Adrenal gland (tissue), 12 donors: ENCODE results near the gene CLDN3. TPM values are rescaled to one million over a fixed set of nuclear protein-coding genes. Genes with fewer than 3 reads are reported as not detected.

Source experiments
- DNase-seq, 7 donors: peaks; one replicate each; pipeline ENCODE4 v3.0.0-alpha.2; 2019 to 2020
- H3K27ac ChIP-seq, 5 donors: fragments of 200-600 bp; sonication (generic) in 4 of 5; 1 replicate in 3 of 5; 2 replicates in 2 of 5; pipeline versions ENCODE4 v1.5.1 to v1.8.0; 2016 to 2020; ENCODE audit warnings: mild to moderate bottlenecking in 1 of 5
- H3K27me3 ChIP-seq: fragments of 200-600 bp; 2 replicates; pipeline ENCODE4 v1.8.0; 2021
- H3K36me3 ChIP-seq, 2 donors: fragments of 200-600 bp; replicated peaks in 1 of 2; 1 replicate in 1 of 2; 2 replicates in 1 of 2; pipeline versions ENCODE4 v1.5.1 to v1.8.0; 2018 to 2022
- H3K4me1 ChIP-seq, 2 donors: fragments of 200-600 bp; replicated peaks in 1 of 2; 1 replicate in 1 of 2; 2 replicates in 1 of 2; pipeline versions ENCODE4 v1.5.1 to v1.8.0; 2018 to 2021
- H3K4me3 ChIP-seq, 4 donors: fragments of 200-600 bp; sonication (generic) in 3 of 4; one replicate each; pipeline ENCODE4 v1.5.1; 2016 to 2018
- H3K9me3 ChIP-seq, 3 donors: fragments of 200-600 bp; sonication (generic) in 1 of 3; replicated peaks in 1 of 3; 1 replicate in 2 of 3; 2 replicates in 1 of 3; pipeline versions ENCODE4 v1.5.1 to v1.8.0; 2016 to 2021
- CTCF ChIP-seq, 6 experiments: fragments of 450-650 bp in 4 of 6; fragments of 200-600 bp in 2 of 6; sonication (generic) in 1 of 6; IDR thresholded peaks; 1 replicate in 5 of 6; 2 replicates in 1 of 6; pipeline versions ENCODE4 v1.5.1 to v1.8.0; 2016 to 2021; ENCODE audit warnings: antibody characterized with exemption in 6 of 6, mild to moderate bottlenecking in 2 of 6, moderate library complexity in 1 of 6
- POLR2A ChIP-seq, 2 donors: fragments of 450-650 bp; IDR thresholded peaks; one replicate each; pipeline ENCODE4 v1.6.1; 2017; ENCODE audit warnings: antibody characterized with exemption in 2 of 2, mild to moderate bottlenecking in 2 of 2, moderate library complexity in 1 of 2
- WGBS, 4 donors: extraction: QIAGEN DNeasy Blood & Tissue Kit in 2 of 4; methylation state at CpG; one replicate each; pipeline versions ENCODE4 v1.1.5 to v1.1.7; 2013 to 2017; 5-methylcytosine and 5-hydroxymethylcytosine counted together
- intact Hi-C, 2 donors: fragments of 100-400 bp; cut with DNase I; formaldehyde crosslinking; loops; one replicate each; pipeline versions ENCODE4 v1.14.1 to v1.15.0; 2022 to 2023
- polyA plus RNA-seq, 3 donors: library from polyadenylated mRNA; stranded (reverse); fragments of 200-250 nt in 2 of 3; fragments of 350-450 nt in 1 of 3; fragmentation: Illumina TruSeq in 1 of 3; extraction: RNeasy Lipid Tissue Mini Kit (QIAGEN cat#74804) in 1 of 3; gene quantifications; one replicate each; pipeline ENCODE4 v1.2.3, GENCODE V29; 2013 to 2014
- total RNA-seq, 9 donors: library from RNA; depleted of rRNA in 4 of 9; stranded (reverse); fragments of >200 nt in 4 of 9; fragments of 120-200 nt in 1 of 9; fragmentation: NEBNext Ultra II Directional in 1 of 9; extraction: Animal tissue kit (Norgen Biotek cat#: 25700) in 1 of 9; gene quantifications; one replicate each; pipeline versions ENCODE4 v1.1.0 to v1.2.4, GENCODE V29; 2013 to 2023
- donor health status: healthy with polysubstance abuse.
- donor health status: Bipolar disorder and iron deficiency.
- donor health status: DM: yes; HTN: yes; CAD: no.
- donor health status: DM: no; HTN: no; CAD: no.
- donor health status: DM: no; HTN: no; CAD: no.
- donor health status: DM: yes; HTN: yes; CAD: no.

CLDN3 gene
- total and polyA plus RNA-seq, 12 donors: 0.22 to 0.72 (median 0.36) TPM; not detected in 6

GRCh38 chr7:73742338-73742752, 27.7 kb downstream of the CLDN3 start:
- no peaks in the 10 kb centered on the region for H3K27me3 ChIP-seq
- peaks cover 7 to 8% of the 10 kb centered on the region in 2 donors for H3K4me1 ChIP-seq
- no peaks in the 10 kb centered on the region for H3K9me3 ChIP-seq
- no peak overlapping the region for H3K27ac ChIP-seq
- 0 to 68% (median 57%) methylated on average over 1 to 7 of the region's 7 CpGs for WGBS, 4 donors
- H3K4me3 ChIP-seq: no peak overlapping the region
- TF ChIP-seq CTCF (IDR thresholded peaks at IDR 0.05) (no peak), POLR2A (IDR thresholded peaks at IDR 0.05) (no peak)
- intact Hi-C loops: loop anchor here in 1 of 2 donors (5.0 kb wide), 1 partner anchor 75 kb away; no protein-coding TSS in a partner anchor
- H3K36me3 ChIP-seq: no peaks in the 10 kb centered on the region
- DNase-seq: no peak

GRCh38 chr7:73741600-73741999, 28.5 kb downstream of the CLDN3 start:
- H3K4me3 ChIP-seq: no peak overlapping the region
- intact Hi-C loops: loop anchor here in 1 of 2 donors (5.0 kb wide), 1 partner anchor 76 kb away; no protein-coding TSS in a partner anchor
- DNase-seq: no peak
- WGBS, 4 donors: 90 to 100% (median 93%) methylated on average over 2 to 5 of the region's 5 CpGs
- H3K4me1 ChIP-seq: peaks cover 7 to 8% of the 10 kb centered on the region in 2 donors
- H3K27me3 ChIP-seq: no peaks in the 10 kb centered on the region
- no peaks in the 10 kb centered on the region for H3K9me3 ChIP-seq
- TF ChIP-seq POLR2A (IDR thresholded peaks at IDR 0.05): no peak
- no peaks in the 10 kb centered on the region for H3K36me3 ChIP-seq
- no peak overlapping the region for H3K27ac ChIP-seq

- intact Hi-C loops: loop anchor here in 1 of 2 donors (5.0 kb wide), 1 partner anchor 77 kb away; no protein-coding TSS in a partner anchor
- TF ChIP-seq POLR2A (IDR thresholded peaks at IDR 0.05) (no peak), CTCF (IDR thresholded peaks at IDR 0.05) (no peak)
- peaks cover 0 to 3% of the 10 kb centered on the region in 2 donors for H3K36me3 ChIP-seq
- DNase-seq: no peak
- peaks cover 7 to 8% of the 10 kb centered on the region in 2 donors for H3K4me1 ChIP-seq
- H3K27me3 ChIP-seq: no peaks in the 10 kb centered on the region
- no peak overlapping the region for H3K27ac ChIP-seq
- WGBS, 4 donors: 81 to 89% (median 84%) methylated on average over 5 of the region's 5 CpGs
- H3K4me3 ChIP-seq: no peak overlapping the region
- H3K9me3 ChIP-seq: no peaks in the 10 kb centered on the region
These were observed 29.3 kb downstream of the CLDN3 start for GRCh38 chr7:73740771-73741170.

GRCh38 chr7:73740212-73740611, 29.9 kb downstream of the CLDN3 start:
- Histone ChIP-seq H3K27me3 (no peaks in the 10 kb centered on the region), H3K9me3 (no peaks in the 10 kb centered on the region), H3K4me1 (peaks cover 7 to 8% of the 10 kb centered on the region in 2 donors), H3K36me3 (peaks cover 0 to 7% of the 10 kb centered on the region in 2 donors), H3K27ac (no peak overlapping the region), H3K4me3 (no peak overlapping the region)
- DNase-seq: no peak
- intact Hi-C loops: loop anchor here in 1 of 2 donors (5.0 kb wide), 1 partner anchor 77 kb away; no protein-coding TSS in a partner anchor
- TF ChIP-seq CTCF (IDR thresholded peaks at IDR 0.05) (no peak), POLR2A (IDR thresholded peaks at IDR 0.05) (no peak)
- WGBS, 4 donors: 86 to 96% (median 91%) methylated on average over 7 of the region's 7 CpGs

- 34 to 44% (median 41%) methylated on average over 13 of the region's 13 CpGs for whole genome bisulfite sequencing, 4 donors
- Histone ChIP-seq H3K27me3 (no peaks in the 10 kb centered on the region), H3K9me3 (no peaks in the 10 kb centered on the region), H3K4me1 (peaks cover 7 to 8% of the 10 kb centered on the region in 2 donors), H3K4me3 (peak overlapping the region in 3 of 4 donors; percentile 63 to 95 (median 75)), H3K36me3 (peaks cover 0 to 7% of the 10 kb centered on the region in 2 donors), H3K27ac (peak overlapping the region in 3 of 5 donors; percentile 58 to 87 (median 84))
- no peak for TF ChIP-seq CTCF (IDR thresholded peaks at IDR 0.05)
- TF ChIP-seq POLR2A (IDR thresholded peaks at IDR 0.05): no peak
- peak in 1 of 7 donors; percentile 34 for DNase-seq
- intact Hi-C loops: no loop called here
These were observed 30.7 kb downstream of the CLDN3 start for GRCh38 chr7:73739387-73739767.
